ENCODE data around the gene TUBGCP2. TPM values are rescaled to one million over a fixed set of nuclear protein-coding genes. Genes with fewer than 3 reads are reported as not detected.

The TUBGCP2 gene
- total RNA-seq, 1 donor from 2014 or later = 58.6 TPM

DNA sequence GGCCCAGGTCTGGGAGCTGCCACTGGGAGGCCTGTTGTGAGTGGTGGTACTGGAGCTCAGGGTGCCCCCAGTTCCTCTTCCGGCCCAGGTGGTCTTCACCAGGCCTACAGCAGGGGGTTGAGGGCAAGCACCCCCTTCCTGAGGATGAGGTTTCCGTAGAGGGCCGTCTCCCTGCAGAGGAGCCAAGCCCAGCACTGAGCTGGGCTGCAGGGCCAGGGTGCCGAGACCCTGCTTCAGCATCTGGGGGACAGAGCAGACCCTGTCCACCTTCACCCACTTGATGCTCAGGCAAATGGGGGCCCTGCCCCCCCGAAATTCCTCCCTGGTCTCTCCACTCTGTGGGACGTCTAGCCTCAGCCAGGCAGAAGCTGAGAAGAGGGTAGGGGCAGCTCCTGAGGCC, 46.6 kb upstream of the TUBGCP2 start:
- no peak for DNase-seq (ENCODE audit: extremely low spot score, unreplicated experiment)
- H3K27me3 Mint-ChIP-seq = no peaks in the 10 kb centered on the region
- H3K4me1 Mint-ChIP-seq (ENCODE audit: unreplicated experiment) = peaks cover 6% of the 10 kb centered on the region
- TF ChIP-seq, protein P1, sequence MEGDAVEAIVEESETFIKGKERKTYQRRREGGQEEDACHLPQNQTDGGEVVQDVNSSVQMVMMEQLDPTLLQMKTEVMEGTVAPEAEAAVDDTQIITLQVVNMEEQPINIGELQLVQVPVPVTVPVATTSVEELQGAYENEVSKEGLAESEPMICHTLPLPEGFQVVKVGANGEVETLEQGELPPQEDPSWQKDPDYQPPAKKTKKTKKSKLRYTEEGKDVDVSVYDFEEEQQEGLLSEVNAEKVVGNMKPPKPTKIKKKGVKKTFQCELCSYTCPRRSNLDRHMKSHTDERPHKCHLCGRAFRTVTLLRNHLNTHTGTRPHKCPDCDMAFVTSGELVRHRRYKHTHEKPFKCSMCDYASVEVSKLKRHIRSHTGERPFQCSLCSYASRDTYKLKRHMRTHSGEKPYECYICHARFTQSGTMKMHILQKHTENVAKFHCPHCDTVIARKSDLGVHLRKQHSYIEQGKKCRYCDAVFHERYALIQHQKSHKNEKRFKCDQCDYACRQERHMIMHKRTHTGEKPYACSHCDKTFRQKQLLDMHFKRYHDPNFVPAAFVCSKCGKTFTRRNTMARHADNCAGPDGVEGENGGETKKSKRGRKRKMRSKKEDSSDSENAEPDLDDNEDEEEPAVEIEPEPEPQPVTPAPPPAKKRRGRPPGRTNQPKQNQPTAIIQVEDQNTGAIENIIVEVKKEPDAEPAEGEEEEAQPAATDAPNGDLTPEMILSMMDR (conservative IDR thresholded peaks at IDR 0.05) = no peak
- no peaks in the 10 kb centered on the region for H3K36me3 Mint-ChIP-seq
- no peak overlapping the region for H3K4me3 Mint-ChIP-seq
- H3K9me3 Mint-ChIP-seq = no peaks in the 10 kb centered on the region
- no peak overlapping the region for H3K27ac Mint-ChIP-seq

DNA sequence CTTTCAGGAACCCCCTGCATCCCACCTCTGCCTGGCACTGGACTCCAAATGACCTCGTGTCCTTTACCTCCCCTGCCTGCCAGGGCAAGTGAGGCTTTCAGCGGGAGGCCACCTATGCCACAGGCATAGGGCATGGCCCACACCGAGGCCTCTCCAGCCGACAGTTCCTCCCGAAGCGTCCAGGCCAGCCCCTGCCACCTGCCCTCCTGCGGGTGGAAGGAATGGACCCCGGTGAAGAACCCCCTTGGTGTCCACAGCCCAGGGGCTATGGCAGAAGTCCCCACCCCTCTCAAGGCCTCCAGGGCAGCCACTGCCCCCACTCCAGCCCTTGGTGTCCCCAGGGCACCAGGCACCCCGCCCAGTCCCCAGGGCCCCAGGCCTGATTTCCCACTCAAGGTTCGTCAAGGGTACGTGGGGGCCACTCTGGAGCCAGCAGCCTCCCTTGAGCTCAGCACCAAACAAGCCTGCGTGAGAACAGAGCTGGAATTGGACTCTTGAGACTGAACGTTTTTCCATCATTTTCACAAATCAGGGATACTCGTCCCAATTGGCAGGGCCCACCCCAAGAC, 46.1 kb upstream of the TUBGCP2 start:
- H3K4me3 Mint-ChIP-seq = no peak overlapping the region
- peaks cover 1% of the 10 kb centered on the region for H3K4me1 Mint-ChIP-seq (ENCODE audit: unreplicated experiment)
- TF ChIP-seq, protein P1 (conservative IDR thresholded peaks at IDR 0.05) = no peak
- no peaks in the 10 kb centered on the region for H3K36me3 Mint-ChIP-seq
- no peak overlapping the region for H3K27ac Mint-ChIP-seq
- H3K9me3 Mint-ChIP-seq = no peaks in the 10 kb centered on the region
- no peaks in the 10 kb centered on the region for H3K27me3 Mint-ChIP-seq
- DNase-seq (ENCODE audit: extremely low spot score, unreplicated experiment) = no peak

DNA sequence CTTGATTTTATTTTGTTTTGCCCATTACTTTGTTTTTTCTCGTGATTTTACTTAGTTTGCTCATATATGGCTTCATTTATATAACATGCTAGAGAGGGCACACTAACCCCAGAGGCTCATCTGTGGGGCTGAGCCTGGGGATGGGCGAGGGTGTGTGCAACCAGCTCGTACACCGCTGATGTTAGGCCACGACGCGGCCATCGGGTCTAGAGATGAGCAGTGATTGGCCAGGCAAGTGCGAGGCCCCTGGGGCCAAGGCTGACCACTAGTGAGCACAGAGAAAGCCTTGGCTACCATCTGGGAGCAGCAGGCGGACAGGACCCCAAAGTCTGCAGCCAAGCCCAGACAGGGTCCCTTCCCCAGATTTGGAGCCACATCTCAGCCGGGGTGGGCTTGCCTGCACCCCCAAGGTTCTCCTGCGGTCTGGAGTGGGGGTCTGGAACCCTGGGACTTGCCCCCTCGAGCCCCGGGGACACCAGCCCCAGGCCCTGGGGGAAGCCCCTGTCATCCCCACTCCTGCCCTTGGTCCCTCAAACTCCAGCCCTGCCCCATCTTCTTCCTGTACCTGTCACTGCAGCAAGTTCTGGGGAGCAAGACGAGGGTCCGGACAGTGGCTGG, 45.4 kb upstream of the TUBGCP2 start:
- Mint-ChIP-seq H3K4me3 (no peak overlapping the region), H3K9me3 (no peaks in the 10 kb centered on the region), H3K36me3 (no peaks in the 10 kb centered on the region), H3K4me1 (ENCODE audit: unreplicated experiment) (no peaks in the 10 kb centered on the region), H3K27me3 (peaks cover 2% of the 10 kb centered on the region), H3K27ac (no peak overlapping the region)
- TF ChIP-seq, protein P1 (conservative IDR thresholded peaks at IDR 0.05) = no peak
- DNase-seq (ENCODE audit: extremely low spot score, unreplicated experiment) = no peak

DNA sequence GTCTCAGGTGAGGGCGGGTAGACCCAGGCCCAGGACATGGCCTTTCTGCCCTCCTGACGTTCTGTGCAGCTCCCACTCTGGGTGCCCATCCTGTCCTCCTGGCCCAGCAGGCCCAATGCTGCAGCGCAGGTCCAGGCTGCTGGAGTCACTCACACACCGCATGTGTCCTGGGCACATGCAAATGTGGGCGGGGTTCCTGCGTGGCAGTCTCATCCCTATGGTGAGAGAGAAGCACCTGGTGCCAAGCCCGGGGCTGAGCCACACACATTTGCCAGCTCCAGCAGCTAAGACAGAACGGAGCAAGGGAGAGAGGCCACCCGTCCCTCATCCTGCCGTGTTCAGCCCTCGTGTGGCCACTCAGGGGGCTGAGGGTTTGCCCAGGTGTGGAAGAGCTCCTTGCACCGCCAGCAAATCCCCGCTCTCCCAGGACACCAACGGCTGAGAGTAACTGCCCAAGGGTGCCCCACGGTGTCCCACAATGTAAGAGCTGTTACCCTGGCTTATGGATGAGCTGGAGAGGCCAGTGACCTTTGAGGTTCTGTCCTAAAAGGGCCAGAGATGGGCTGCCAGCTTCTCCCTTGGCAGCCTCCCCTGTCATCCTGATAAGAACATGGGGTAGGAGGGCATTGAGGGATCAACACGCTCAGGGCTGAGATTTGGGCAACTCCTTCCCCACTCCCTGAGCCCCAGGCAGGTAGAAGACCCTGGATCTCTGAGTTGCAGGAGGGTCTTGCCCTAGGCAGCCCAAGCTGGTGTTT, 44.7 kb upstream of the TUBGCP2 start:
- H3K27ac Mint-ChIP-seq = no peak overlapping the region
- no peak for DNase-seq (ENCODE audit: extremely low spot score, unreplicated experiment)
- no peaks in the 10 kb centered on the region for H3K36me3 Mint-ChIP-seq
- no peak overlapping the region for H3K4me3 Mint-ChIP-seq
- H3K27me3 Mint-ChIP-seq = peaks cover 4% of the 10 kb centered on the region
- no peaks in the 10 kb centered on the region for H3K9me3 Mint-ChIP-seq
- TF ChIP-seq, protein P1 (conservative IDR thresholded peaks at IDR 0.05) = no peak
- H3K4me1 Mint-ChIP-seq (ENCODE audit: unreplicated experiment) = no peaks in the 10 kb centered on the region

DNA sequence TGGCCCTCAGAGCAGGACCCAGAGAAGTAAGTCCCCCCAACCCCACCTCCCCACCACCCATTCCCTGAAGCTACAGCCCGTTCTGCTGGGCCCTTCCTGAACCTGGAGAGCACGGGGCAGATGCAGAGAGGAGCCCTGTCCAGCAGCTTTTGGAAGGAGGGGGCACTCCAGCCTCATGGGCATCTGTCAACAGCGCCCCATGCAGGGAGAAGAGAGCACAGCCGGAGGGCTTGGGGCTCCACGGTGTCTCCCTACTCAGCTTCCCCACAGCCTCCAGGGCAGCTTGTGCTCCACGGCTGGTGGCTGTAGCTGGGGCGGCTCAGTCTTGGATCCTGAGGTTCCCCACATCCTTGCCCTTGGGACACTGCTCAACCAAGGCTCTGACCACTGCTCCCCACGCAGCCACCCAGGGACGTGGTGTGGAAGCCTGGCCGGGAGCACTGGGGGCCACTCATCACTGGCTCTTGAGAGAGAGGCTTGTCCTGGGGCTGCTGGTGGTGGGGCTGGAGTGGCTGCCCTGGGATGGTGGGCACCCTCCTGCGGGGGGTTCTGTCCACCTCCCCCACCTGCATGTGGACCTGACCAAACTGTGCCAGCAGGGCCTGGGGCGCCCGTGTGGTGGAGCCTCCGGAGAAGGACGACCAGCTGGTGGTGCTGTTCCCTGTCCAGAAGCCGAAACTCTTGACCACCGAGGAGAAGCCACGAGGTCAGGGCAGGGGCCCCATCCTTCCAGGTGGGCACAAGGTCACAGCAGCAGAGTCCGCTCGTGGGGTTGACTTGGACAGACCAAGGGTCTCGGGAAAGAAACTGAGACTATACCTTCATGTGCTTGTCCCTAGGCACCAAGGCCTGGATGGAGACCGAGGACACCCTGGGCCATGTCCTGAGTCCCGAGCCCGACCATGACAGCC, 43.0 kb upstream of the TUBGCP2 start:
- H3K36me3 Mint-ChIP-seq = no peaks in the 10 kb centered on the region

More for the DNA sequence above, 43.0 kb upstream of the TUBGCP2 start:
- Mint-ChIP-seq H3K27ac (no peak overlapping the region), H3K4me3 (no peak overlapping the region), H3K4me1 (ENCODE audit: unreplicated experiment) (no peaks in the 10 kb centered on the region), H3K27me3 (peaks cover 4% of the 10 kb centered on the region), H3K9me3 (no peaks in the 10 kb centered on the region)
- DNase-seq (ENCODE audit: extremely low spot score, unreplicated experiment) = no peak
- TF ChIP-seq, protein P1 (conservative IDR thresholded peaks at IDR 0.05) = no peak
